Neural cell (in vitro differentiated cells): ENCODE data around the gene CHST8. TPM values are rescaled to one million over a fixed set of nuclear protein-coding genes. Genes with fewer than 3 reads are reported as not detected.

Source experiments
- H2AFZ ChIP-seq: fragments of 200-600, 300-800 bp; sonication (generic), shearing (Covaris generic); 2 replicates; pipeline ENCODE4 v1.6.0; 2014; ENCODE audit warnings: low read depth, mild to moderate bottlenecking, antibody characterized with exemption, low read length, moderate library complexity
- H3F3A ChIP-seq: fragments of 200-600 bp; shearing (Covaris generic); 2 replicates; pipeline ENCODE4 v1.6.1; 2016; ENCODE audit warnings: mild to moderate bottlenecking, moderate library complexity, mixed read lengths, antibody characterized with exemption, low read length; ENCODE audit not compliant: insufficient read depth, poor library complexity, severe bottlenecking
- H3K27ac ChIP-seq: fragments of 200-600, 300-800 bp; sonication (generic), shearing (Covaris generic); 2 replicates; pipeline ENCODE4 v1.5.1; 2014; ENCODE audit warnings: mild to moderate bottlenecking, low read length, moderate library complexity
- H3K27me3 ChIP-seq: fragments of 300-800, 200-600 bp; sonication (generic), shearing (Covaris generic); 2 replicates; pipeline ENCODE4 v1.6.0; 2014; ENCODE audit warnings: mild to moderate bottlenecking, low read depth, low read length, moderate library complexity; ENCODE audit not compliant: insufficient read depth
- H3K36me3 ChIP-seq: fragments of 300-800, 200-600 bp; sonication (generic), shearing (Covaris generic); 2 replicates; pipeline ENCODE4 v1.5.1; 2014; ENCODE audit warnings: mild to moderate bottlenecking, antibody characterized with exemption, low read length, moderate library complexity; ENCODE audit not compliant: insufficient read depth
- H3K4me2 ChIP-seq: fragments of 300-800, 200-600 bp; sonication (generic), shearing (Covaris generic); 2 replicates; pipeline ENCODE4 v1.6.0; 2014; ENCODE audit warnings: mild to moderate bottlenecking, low read length
- H3K4me3 ChIP-seq: fragments of 300-800, 200-600 bp; sonication (generic), shearing (Covaris generic); 2 replicates; pipeline ENCODE4 v1.5.1; 2014; ENCODE audit warnings: mild to moderate bottlenecking, low read length, moderate library complexity
- H3K79me2 ChIP-seq: fragments of 200-600 bp; shearing (Covaris generic); replicated peaks from 2 replicates; pipeline ENCODE4 v1.6.0; 2014; ENCODE audit warnings: mild to moderate bottlenecking, low read length, moderate library complexity; ENCODE audit not compliant: insufficient read depth
- H3K9ac ChIP-seq: fragments of 300-800, 200-600 bp; sonication (generic), shearing (Covaris generic); 2 replicates; pipeline ENCODE4 v1.6.1; 2016; ENCODE audit warnings: mild to moderate bottlenecking, low read length, mixed read lengths
- H3K9me2 ChIP-seq: fragments of 200-600 bp; shearing (Covaris generic); 2 replicates; pipeline ENCODE4 v1.6.1; 2016; ENCODE audit warnings: mild to moderate bottlenecking, low read length, mixed read lengths; ENCODE audit not compliant: insufficient read depth
- H3K9me3 ChIP-seq: fragments of 200-600, 300-800 bp; sonication (generic), shearing (Covaris generic); 2 replicates; pipeline ENCODE4 v1.6.1; 2016; ENCODE audit warnings: mild to moderate bottlenecking, mixed run types, low read length, moderate library complexity, mixed read lengths
- H4K20me1 ChIP-seq: fragments of 200-600 bp; shearing (Covaris generic); 2 replicates; pipeline ENCODE4 v1.6.1; 2016; ENCODE audit warnings: mild to moderate bottlenecking, mixed run types; ENCODE audit not compliant: insufficient read depth
- EP300 ChIP-seq: fragments of 450-650 bp; conservative IDR thresholded peaks from 2 replicates; pipeline ENCODE4 v1.6.1; 2014; ENCODE audit warnings: antibody characterized with exemption, mild to moderate bottlenecking, moderate library complexity; ENCODE audit not compliant: poor library complexity, severe bottlenecking
- EZH2 ChIP-seq: fragments of 200-600, 300-800 bp; shearing (Covaris generic), sonication (generic); IDR thresholded peaks from 2 replicates; pipeline ENCODE4 v1.6.1; 2014; ENCODE audit warnings: antibody characterized with exemption, low read length, borderline replicate concordance, mild to moderate bottlenecking; ENCODE audit not compliant: insufficient read depth, poor library complexity, severe bottlenecking
- MXI1 ChIP-seq: fragments of 450-650 bp; conservative IDR thresholded peaks from 2 replicates; pipeline ENCODE4 v1.6.1; 2014; ENCODE audit warnings: antibody characterized with exemption, mild to moderate bottlenecking; ENCODE audit not compliant: poor library complexity, severe bottlenecking
- POLR2AphosphoS5 ChIP-seq: IDR thresholded peaks from 2 replicates; pipeline ENCODE4 v1.6.1; 2012
- RAD21 ChIP-seq: fragments of 450-650 bp; conservative IDR thresholded peaks from 2 replicates; pipeline ENCODE4 v1.6.1; 2014; ENCODE audit warnings: antibody characterized with exemption, mild to moderate bottlenecking, moderate library complexity
- SMC3 ChIP-seq: fragments of 450-650 bp; conservative IDR thresholded peaks from 2 replicates; pipeline ENCODE4 v1.6.1; 2014; ENCODE audit warnings: antibody characterized with exemption, mild to moderate bottlenecking, moderate library complexity; ENCODE audit not compliant: poor library complexity
- TAF1 ChIP-seq: IDR thresholded peaks from 2 replicates; pipeline ENCODE4 v1.6.1; 2012; ENCODE audit warnings: low read depth
- polyA plus RNA-seq: library from polyadenylated mRNA; depleted of rRNA; stranded (reverse); fragments of >200 nt; gene quantifications from 2 replicates; pipeline ENCODE4 v1.2.3, GENCODE V29; 2014
- TF ChIP-seq, protein P1 (sequence below): fragments of 450-650 bp; IDR thresholded peaks from 2 replicates; pipeline ENCODE4 v1.5.1; 2014; ENCODE audit warnings: antibody characterized with exemption, mild to moderate bottlenecking, moderate library complexity; ENCODE audit not compliant: poor library complexity, severe bottlenecking
- TF ChIP-seq, protein P2 (sequence below): IDR thresholded peaks from 2 replicates; pipeline ENCODE4 v1.6.1; 2012; ENCODE audit warnings: borderline replicate concordance

The CHST8 gene
- polyA plus RNA-seq, 1 donor from 2014 or later, result 7.1 TPM

DNA sequence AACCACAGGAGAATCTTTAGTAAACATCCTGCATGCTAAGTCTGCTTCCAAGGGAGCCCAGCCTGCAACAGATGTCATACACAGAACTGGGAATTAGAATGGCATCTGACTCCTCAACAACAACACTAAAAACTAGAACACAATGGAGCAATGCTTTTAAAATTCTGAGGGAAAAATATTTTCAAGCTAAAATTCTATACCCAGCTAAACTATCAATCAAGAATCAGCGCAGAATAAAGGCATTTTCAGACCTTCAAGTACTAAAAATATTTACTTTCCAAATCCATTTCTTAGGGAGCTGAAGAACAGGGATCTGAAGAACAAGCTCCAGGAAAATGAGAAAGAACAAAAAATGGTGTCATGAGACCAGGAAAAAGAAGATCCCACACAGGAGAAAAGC lies 46.9 kb upstream of the CHST8 start:
- Histone ChIP-seq H3K9me2 (no peaks in the 10 kb centered on the region), H3K9me3 (peaks cover 7% of the 10 kb centered on the region), H3F3A (no peaks in the 10 kb centered on the region), H3K9ac (no peak overlapping the region), H4K20me1 (no peaks in the 10 kb centered on the region), H3K27me3 (no peaks in the 10 kb centered on the region), H2AFZ (no peak overlapping the region), H3K4me3 (no peak overlapping the region), H3K4me2 (no peak overlapping the region), H3K27ac (no peak overlapping the region), H3K36me3 (no peaks in the 10 kb centered on the region), H3K79me2 (no peaks in the 10 kb centered on the region)
- no peak for TF ChIP-seq TAF1
- no peak for TF ChIP-seq SMC3
- TF ChIP-seq POLR2AphosphoS5, result no peak
- TF ChIP-seq, protein P1, sequence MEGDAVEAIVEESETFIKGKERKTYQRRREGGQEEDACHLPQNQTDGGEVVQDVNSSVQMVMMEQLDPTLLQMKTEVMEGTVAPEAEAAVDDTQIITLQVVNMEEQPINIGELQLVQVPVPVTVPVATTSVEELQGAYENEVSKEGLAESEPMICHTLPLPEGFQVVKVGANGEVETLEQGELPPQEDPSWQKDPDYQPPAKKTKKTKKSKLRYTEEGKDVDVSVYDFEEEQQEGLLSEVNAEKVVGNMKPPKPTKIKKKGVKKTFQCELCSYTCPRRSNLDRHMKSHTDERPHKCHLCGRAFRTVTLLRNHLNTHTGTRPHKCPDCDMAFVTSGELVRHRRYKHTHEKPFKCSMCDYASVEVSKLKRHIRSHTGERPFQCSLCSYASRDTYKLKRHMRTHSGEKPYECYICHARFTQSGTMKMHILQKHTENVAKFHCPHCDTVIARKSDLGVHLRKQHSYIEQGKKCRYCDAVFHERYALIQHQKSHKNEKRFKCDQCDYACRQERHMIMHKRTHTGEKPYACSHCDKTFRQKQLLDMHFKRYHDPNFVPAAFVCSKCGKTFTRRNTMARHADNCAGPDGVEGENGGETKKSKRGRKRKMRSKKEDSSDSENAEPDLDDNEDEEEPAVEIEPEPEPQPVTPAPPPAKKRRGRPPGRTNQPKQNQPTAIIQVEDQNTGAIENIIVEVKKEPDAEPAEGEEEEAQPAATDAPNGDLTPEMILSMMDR, result no peak
- no peak for TF ChIP-seq RAD21
- TF ChIP-seq EP300, result no peak
- TF ChIP-seq, protein P2, sequence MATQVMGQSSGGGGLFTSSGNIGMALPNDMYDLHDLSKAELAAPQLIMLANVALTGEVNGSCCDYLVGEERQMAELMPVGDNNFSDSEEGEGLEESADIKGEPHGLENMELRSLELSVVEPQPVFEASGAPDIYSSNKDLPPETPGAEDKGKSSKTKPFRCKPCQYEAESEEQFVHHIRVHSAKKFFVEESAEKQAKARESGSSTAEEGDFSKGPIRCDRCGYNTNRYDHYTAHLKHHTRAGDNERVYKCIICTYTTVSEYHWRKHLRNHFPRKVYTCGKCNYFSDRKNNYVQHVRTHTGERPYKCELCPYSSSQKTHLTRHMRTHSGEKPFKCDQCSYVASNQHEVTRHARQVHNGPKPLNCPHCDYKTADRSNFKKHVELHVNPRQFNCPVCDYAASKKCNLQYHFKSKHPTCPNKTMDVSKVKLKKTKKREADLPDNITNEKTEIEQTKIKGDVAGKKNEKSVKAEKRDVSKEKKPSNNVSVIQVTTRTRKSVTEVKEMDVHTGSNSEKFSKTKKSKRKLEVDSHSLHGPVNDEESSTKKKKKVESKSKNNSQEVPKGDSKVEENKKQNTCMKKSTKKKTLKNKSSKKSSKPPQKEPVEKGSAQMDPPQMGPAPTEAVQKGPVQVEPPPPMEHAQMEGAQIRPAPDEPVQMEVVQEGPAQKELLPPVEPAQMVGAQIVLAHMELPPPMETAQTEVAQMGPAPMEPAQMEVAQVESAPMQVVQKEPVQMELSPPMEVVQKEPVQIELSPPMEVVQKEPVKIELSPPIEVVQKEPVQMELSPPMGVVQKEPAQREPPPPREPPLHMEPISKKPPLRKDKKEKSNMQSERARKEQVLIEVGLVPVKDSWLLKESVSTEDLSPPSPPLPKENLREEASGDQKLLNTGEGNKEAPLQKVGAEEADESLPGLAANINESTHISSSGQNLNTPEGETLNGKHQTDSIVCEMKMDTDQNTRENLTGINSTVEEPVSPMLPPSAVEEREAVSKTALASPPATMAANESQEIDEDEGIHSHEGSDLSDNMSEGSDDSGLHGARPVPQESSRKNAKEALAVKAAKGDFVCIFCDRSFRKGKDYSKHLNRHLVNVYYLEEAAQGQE, result no peak
- TF ChIP-seq MXI1, result no peak
- no peak for TF ChIP-seq EZH2

DNA sequence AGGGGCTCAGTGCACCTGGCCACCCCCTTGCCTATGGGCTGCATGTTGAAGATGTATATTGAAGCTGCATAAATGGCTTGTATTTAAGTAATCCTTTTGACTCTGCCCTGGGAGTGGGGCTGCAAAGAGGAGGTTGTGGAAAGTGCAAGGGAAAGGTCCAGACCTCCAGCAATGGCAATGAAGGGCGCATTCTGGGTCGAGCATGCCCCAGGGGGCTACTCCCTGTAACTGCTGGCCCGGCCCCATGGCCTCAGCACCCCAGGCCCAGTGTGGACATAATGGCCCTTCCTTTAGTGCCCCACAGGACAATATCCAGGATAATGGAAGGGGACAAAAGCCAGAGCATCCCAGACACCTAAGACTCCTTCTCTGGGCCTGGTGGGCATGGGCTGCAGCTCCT lies 43.1 kb upstream of the CHST8 start:
- no peak for TF ChIP-seq RAD21
- TF ChIP-seq EP300, result no peak
- TF ChIP-seq EZH2, result no peak
- TF ChIP-seq, protein P2, result no peak
- TF ChIP-seq POLR2AphosphoS5, result no peak
- TF ChIP-seq SMC3, result no peak
- TF ChIP-seq, protein P1, result no peak
- Histone ChIP-seq H3K27ac (no peak overlapping the region), H3K4me2 (no peak overlapping the region), H2AFZ (no peak overlapping the region), H4K20me1 (no peaks in the 10 kb centered on the region), H3K9me3 (peaks cover 7% of the 10 kb centered on the region), H3K4me3 (no peak overlapping the region), H3K79me2 (no peaks in the 10 kb centered on the region), H3F3A (no peaks in the 10 kb centered on the region), H3K27me3 (no peaks in the 10 kb centered on the region), H3K9ac (no peak overlapping the region), H3K36me3 (no peaks in the 10 kb centered on the region), H3K9me2 (no peaks in the 10 kb centered on the region)
